Measurements from ENCODE around the gene PRDX1. TPM values are rescaled to one million over a fixed set of nuclear protein-coding genes. Genes with fewer than 3 reads are reported as not detected.

The PRDX1 gene
- total RNA-seq, 2 donors from 2014 or later, result 55.0 to 69.2 TPM

Other genes starting within 250 kb of the PRDX1 start
- under 1 TPM; 0.17 to 0.21 TPM for gene HPDL, start 195.0 kb downstream of the PRDX1 start, total RNA-seq
- 10 to 100 TPM; 51.4 to 52.5 TPM for gene TOE1, start 181.7 kb downstream of the PRDX1 start, total RNA-seq
- gene MUTYH, start 181.4 kb downstream of the PRDX1 start, total RNA-seq, result 10 to 100 TPM; 60.4 to 73.4 TPM
- 1 to 10 TPM; 4.9 to 6.5 TPM for gene TESK2, start 30.7 kb downstream of the PRDX1 start, total RNA-seq
- gene CCDC163, start 21.8 kb downstream of the PRDX1 start, total RNA-seq, result under 1 TPM; 0.63 to 0.99 TPM
- gene MMACHC, start 21.6 kb downstream of the PRDX1 start, total RNA-seq, result 1 to 10 TPM in 1 of 2 donors, under 1 TPM in 1; 0.68 to 2.2 TPM
- 10 to 100 TPM; 44.0 to 57.0 TPM for gene AKR1A1, start 28.9 kb upstream of the PRDX1 start, total RNA-seq
- gene NASP, start 62.2 kb upstream of the PRDX1 start, total RNA-seq, result 100 to 1,000 TPM; 139 to 148 TPM
- gene CCDC17, start 102.2 kb upstream of the PRDX1 start, total RNA-seq, result 1 to 10 TPM; 5.1 to 5.7 TPM
- 100 to 1,000 TPM; 124 to 152 TPM for gene GPBP1L1, start 164.6 kb upstream of the PRDX1 start, total RNA-seq
- gene TMEM69, start 166.3 kb upstream of the PRDX1 start, total RNA-seq, result 10 to 100 TPM; 11.9 to 13.2 TPM
- 1 to 10 TPM; 6.7 to 7.6 TPM for gene IPP, start 228.8 kb upstream of the PRDX1 start, total RNA-seq

Data from T-helper 17 cell (primary cell).